ENCODE measurements around the gene GLTP.
"Not testable (repeated sequence)": the region's sequence is repeated elsewhere in the genome, so short reads cannot be mapped to it uniquely, and the experiment has no call there.

DNA sequence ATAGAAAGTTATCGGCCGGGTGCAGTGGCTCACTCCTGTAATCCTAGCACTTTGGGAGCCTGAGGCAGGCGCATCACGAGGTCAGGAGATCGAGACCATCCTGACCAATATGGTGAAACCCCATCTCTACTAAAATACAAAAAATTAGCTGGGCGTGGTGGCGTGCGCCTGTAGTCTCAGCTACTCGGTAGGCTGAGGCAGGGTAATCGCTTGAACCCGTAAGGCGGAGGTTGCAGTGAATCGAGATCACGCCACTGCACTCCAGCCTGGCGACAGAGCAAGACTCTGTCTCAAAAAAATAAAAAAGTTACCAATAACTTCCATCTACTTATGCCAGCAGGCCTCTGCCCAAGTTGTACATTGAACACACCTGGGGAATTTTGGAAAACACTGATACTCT, 19.0 kb upstream of the GLTP start:
- TF ChIP-seq, protein P1, sequence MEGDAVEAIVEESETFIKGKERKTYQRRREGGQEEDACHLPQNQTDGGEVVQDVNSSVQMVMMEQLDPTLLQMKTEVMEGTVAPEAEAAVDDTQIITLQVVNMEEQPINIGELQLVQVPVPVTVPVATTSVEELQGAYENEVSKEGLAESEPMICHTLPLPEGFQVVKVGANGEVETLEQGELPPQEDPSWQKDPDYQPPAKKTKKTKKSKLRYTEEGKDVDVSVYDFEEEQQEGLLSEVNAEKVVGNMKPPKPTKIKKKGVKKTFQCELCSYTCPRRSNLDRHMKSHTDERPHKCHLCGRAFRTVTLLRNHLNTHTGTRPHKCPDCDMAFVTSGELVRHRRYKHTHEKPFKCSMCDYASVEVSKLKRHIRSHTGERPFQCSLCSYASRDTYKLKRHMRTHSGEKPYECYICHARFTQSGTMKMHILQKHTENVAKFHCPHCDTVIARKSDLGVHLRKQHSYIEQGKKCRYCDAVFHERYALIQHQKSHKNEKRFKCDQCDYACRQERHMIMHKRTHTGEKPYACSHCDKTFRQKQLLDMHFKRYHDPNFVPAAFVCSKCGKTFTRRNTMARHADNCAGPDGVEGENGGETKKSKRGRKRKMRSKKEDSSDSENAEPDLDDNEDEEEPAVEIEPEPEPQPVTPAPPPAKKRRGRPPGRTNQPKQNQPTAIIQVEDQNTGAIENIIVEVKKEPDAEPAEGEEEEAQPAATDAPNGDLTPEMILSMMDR (conservative IDR thresholded peaks at IDR 0.05 in 1 of 2, IDR thresholded peaks at IDR 0.05 in 1 of 2; ENCODE audit: low read depth in 1 of 2, low read length in 2 of 2) = not testable (repeated sequence)
- not testable (repeated sequence) for TF ChIP-seq EZH2 (IDR thresholded peaks at IDR 0.05; ENCODE audit: low read length, missing control alignments)
